ES-I3 (cell line): ENCODE measurements around the gene SIRT5.

Experiments
- H3K36me3 ChIP-seq: 2 replicates; pipeline ENCODE4 v1.6.1; 2013; ENCODE audit warnings: mild to moderate bottlenecking, low read length, control low read depth, moderate library complexity; ENCODE audit not compliant: insufficient read depth
- H3K4me1 ChIP-seq: 2 replicates; pipeline ENCODE4 v1.6.1; 2013; ENCODE audit warnings: mild to moderate bottlenecking, control low read depth, low read length; ENCODE audit not compliant: insufficient read depth
- H3K9ac ChIP-seq: 2 replicates; pipeline ENCODE4 v1.6.1; 2013; ENCODE audit warnings: low read depth, mild to moderate bottlenecking, low read length, moderate library complexity
- H3K9me3 ChIP-seq: 2 replicates; pipeline ENCODE4 v1.6.1; 2013; ENCODE audit warnings: mild to moderate bottlenecking, low read length, moderate library complexity; ENCODE audit not compliant: control insufficient read depth, insufficient read depth

Gene SIRT5

DNA sequence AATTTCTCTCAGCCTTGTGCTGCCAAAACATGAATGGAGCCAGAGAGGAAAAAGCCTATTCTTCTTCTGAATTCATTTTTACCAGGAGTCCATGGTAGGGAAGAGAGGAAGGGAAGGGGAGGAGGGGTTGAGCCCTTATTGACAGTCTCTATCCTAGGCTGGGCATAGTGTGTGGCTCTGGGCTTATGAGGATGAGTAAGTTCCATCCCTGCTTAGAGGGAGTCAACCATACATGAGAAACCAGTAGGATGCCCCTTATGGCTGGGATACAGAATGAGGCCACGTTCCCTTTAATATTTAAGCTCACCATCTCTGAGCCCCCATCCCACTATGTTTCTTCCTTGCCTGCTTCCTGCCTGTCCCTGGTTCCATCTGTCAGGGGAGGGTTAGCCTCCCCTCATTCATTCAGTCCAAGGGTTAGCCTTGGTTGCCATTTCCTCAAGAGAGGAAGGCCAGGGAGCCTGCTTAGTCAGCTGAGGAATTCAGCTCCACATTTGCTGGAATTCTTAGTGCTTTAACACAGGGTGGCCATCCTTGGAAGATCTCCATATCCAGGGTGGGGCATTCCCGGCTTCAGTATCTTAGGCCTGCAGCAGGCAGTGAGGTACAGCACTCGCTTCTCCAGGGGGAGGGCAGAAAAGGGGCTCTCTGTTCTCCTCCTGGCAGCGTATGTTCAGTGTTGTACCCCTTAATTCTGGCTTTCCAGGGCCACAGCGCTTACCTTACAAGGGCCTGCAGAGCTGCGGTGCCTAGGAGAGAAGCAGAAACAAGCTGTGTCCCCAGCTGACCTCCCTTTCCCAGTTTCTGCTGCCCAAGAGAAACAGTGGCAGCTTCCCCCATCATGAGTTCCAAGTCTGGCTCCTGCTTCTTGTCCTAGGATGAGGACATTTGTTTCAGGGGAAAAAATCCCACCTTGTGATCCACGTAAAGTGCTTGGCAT lies 12.5 kb downstream of the SIRT5 start:
- 0 out of 2 replicates have a peak, but pooled peaks cover 6% of the 10 kb centered on the region for H3K36me3 ChIP-seq

DNA sequence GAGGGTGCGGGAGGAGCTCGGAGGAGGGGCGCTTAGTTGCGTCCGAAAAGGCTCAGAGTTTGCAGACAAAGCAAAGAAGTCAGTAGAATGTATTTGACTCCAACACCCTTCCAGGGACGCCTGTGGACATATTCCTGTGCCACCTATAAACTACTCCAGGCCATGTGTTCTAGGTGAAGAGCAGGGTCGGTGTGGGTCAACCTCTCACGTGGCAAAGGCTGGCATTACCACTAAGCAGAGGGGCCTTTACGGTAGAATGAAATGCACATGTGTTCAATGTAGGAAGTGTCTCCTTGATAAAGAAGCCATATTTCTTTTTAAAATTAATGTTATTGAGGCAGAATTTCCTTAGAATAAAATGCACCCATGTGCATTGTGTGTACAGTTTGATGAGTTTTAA lies 15.4 kb downstream of the SIRT5 start:
- Histone ChIP-seq H3K36me3 (0 out of 2 replicates have a peak, but pooled peaks cover 1% of the 10 kb centered on the region), H3K9me3 (no peaks in the 10 kb centered on the region), H3K4me1 (no peaks in the 10 kb centered on the region), H3K9ac (no peak overlapping the region)

More for the DNA sequence above, 12.5 kb downstream of the SIRT5 start:
- H3K4me1 ChIP-seq: no peaks in the 10 kb centered on the region
- no peak overlapping the region for H3K9ac ChIP-seq
- no peaks in the 10 kb centered on the region for H3K9me3 ChIP-seq

DNA sequence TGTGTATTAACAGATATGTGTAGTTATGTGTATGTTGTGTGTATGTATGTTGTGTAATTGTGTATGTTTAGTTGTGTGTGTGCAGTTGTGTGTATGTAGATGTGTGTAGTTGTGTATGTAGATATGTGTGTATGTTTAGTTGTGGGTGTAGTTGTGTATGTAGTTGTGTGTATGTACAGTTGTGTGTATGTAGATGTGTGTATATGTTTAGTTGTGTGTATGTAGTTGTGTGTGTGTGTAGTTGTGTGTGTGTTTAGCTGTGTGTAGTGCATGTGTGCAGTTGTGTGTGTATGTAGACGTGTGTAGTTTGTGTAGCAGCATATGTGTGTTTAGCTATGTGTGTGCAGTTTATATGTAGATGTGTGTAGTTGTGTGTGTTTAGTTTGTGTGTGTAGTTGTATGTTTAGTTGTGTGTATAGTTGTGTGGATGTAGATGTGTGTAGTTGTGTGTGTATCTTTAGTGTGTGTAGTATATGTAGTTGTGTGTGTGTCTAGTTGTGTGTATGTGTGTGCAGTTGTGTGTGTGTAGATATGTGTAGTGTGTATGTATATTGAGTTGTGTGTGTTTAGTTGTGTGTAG lies 16.3 kb downstream of the SIRT5 start:
- Histone ChIP-seq H3K9me3 (no peaks in the 10 kb centered on the region), H3K4me1 (no peaks in the 10 kb centered on the region), H3K9ac (no peak overlapping the region), H3K36me3 (no peaks in the 10 kb centered on the region)

DNA sequence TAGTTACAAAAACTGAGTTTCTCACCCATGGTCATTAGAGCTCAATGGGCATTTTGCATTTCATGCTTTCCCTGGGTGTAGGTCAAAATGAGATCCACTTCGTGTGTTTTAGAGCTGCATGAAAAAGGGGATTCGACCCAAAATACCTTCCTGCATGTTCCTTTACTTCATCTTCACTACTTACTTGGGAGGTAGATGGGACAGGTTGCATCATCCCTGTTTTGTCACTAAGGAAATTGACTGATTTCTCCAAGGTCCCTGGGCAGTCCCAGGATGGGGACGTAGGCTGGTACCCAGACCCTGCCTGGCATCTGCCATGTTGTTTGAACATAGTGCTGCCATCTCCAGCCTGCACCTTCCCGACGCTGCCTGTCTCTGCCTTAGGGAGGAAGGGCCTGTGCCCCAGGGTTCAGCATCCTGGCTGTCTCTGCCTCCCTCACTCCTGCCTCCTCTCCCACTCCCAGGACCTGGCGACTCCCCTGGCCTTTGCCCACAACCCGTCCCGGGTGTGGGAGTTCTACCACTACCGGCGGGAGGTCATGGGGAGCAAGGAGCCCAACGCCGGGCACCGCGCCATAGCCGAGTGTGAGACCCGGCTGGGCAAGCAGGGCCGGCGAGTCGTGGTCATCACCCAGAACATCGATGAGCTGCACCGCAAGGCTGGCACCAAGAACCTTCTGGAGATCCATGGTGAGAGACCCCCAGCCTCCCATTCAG lies 17.0 kb downstream of the SIRT5 start:
- Histone ChIP-seq H3K9me3 (no peaks in the 10 kb centered on the region), H3K9ac (no peak overlapping the region), H3K4me1 (no peaks in the 10 kb centered on the region), H3K36me3 (no peaks in the 10 kb centered on the region)

DNA sequence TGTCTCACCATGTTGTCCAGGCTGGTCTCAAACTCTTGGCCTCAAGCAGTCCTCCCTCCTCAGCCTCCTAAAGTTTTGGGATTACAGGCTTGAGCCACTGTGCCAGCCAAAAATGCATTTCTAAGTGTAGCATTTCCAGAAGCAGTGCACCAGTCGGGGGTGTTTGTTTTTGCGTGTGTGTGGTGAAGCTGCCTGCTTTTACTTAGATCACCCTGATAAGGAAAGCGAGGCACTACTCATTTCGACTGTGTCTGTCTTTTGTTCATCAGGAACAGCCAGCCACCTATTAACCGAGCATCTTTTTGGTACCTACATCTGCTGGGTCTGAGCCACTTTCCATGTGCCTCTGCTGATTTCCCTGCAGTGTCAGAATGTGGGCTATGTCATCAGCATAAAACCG lies 18.7 kb downstream of the SIRT5 start:
- H3K9ac ChIP-seq: no peak overlapping the region
- H3K36me3 ChIP-seq: no peaks in the 10 kb centered on the region; the same call in 1 of the 2 replicates
- no peaks in the 10 kb centered on the region for H3K9me3 ChIP-seq
- H3K4me1 ChIP-seq: no peaks in the 10 kb centered on the region

DNA sequence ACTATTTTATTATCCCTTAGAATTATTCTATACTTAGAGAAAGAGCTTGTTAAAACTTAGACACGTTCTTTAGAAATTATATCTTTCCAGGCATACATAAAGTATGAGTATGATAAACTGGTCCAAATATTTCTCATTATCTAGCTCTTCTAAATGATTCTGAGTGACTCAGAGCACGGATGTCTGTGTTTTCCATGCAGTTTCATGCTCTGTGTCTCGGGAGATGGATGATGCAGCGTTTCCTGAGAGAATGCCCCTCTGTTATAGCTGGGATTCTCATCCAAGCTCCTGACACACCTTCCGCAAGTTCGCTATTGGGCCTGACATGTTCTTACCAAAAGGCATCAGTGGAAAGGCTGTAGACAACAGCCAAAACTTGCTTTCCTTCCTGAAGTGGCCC lies 19.3 kb downstream of the SIRT5 start:
- Histone ChIP-seq H3K36me3 (no peaks in the 10 kb centered on the region; the same call in 1 of the 2 replicates), H3K4me1 (no peaks in the 10 kb centered on the region), H3K9ac (no peak overlapping the region), H3K9me3 (no peaks in the 10 kb centered on the region)

DNA sequence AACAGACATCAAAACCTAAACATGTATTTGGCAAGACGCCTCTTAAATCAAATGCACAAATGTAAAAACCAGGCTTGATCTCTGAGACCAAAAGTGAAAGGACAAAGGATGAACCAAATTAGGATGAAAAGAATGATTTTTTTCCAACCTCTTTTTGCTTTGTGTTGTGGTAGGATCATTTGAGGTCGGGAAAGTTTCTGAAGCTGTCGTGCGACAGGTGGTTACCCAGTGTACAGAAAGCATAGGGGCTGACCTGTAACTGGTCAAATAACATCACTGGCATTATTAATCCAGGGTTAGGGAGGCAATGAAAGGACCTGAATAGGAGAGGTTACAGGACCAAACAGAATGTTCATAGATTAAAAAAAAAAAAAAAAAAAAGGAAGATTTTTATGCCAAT lies 22.7 kb downstream of the SIRT5 start:
- Histone ChIP-seq H3K4me1 (no peaks in the 10 kb centered on the region), H3K36me3 (no peaks in the 10 kb centered on the region; the same call in 1 of the 2 replicates)

DNA sequence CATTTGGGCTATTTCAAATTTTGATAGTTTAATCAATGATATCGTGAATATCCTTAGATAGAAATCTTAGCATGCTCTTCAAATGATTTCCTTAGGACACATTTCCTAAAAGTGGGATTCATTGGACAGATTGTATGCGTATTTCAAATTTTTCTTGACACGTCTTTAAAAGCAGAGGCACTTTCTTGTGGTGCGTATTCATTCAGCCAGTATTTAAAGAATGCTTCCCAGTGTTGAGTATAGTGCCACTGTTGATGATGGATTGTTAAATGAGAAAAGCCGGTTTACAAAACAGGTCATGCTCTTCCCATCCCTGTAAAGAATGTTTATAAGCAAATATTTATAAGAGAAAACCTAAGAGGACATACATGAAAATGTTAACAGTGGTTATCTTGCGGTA lies 25.6 kb downstream of the SIRT5 start:
- Histone ChIP-seq H3K4me1 (no peaks in the 10 kb centered on the region), H3K9me3 (no peaks in the 10 kb centered on the region), H3K9ac (no peak overlapping the region), H3K36me3 (no peaks in the 10 kb centered on the region; the same call in 1 of the 2 replicates)

More for the DNA sequence above, 22.7 kb downstream of the SIRT5 start:
- Histone ChIP-seq H3K9me3 (no peaks in the 10 kb centered on the region), H3K9ac (no peak overlapping the region)

DNA sequence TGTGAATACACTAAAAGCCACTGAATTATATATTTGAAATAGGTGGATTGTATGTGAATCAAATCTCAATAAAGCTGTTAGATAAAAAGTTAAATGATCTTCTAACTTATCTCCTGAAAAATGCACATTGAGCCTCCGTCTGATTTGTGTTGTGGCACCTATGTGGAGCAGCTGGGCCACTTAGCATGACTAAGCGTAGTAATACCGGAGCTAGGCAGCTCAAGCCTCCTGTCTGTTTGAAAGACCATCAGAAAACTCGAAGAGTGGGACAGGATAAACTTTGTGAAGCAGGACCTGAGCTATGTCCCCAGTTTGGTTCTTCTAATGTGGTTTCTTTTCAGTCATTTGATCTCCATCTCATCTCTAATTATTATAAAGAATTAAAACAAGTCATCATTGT lies 29.7 kb downstream of the SIRT5 start:
- H3K9ac ChIP-seq: no peak overlapping the region
- H3K9me3 ChIP-seq: no peaks in the 10 kb centered on the region
- no peaks in the 10 kb centered on the region; the same call in 1 of the 2 replicates for H3K36me3 ChIP-seq
- H3K4me1 ChIP-seq: no peaks in the 10 kb centered on the region

DNA sequence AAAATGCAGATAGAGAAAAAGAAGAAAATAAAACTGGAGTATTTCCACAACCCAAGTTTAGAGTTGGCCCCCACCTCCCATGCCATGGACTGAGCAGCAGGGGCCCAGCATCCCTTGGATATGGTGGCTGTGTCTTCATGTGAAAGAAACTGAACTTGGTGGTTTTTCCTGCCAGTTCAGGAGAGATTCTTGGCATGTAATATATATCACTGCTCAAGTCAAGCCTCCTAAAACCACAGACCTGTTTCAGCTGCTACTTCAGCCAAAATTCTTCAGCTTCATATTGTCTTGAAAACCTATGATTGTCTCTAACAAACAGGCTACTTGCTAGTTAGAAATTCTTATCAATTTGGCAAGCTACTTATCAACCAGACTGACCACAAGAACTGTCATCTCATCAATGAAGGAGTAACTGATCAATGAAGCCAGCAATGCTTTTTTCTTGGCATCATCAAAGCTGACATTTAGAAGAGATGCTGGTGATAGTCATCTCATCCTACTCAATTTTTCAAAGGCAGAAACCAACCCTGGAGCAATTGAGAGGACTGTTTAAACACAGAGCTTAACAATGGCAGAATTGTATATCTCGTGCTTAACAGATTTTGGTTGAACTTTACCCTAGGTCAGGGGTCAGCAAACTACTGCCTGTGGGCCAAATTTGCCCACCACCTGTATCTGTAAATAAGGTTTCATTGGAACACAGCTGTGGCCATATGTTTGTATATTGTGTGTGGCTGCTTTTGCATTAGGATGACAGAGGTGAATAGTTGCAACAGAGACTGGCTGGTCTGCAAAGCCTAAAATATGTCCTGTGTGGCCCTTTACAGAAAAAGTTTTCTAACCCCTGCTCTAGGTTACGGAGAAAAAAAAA lies 30.4 kb downstream of the SIRT5 start:
- no peak overlapping the region for H3K9ac ChIP-seq
- no peaks in the 10 kb centered on the region for H3K4me1 ChIP-seq
- H3K36me3 ChIP-seq: no peaks in the 10 kb centered on the region; the same call in 1 of the 2 replicates
- no peaks in the 10 kb centered on the region for H3K9me3 ChIP-seq

DNA sequence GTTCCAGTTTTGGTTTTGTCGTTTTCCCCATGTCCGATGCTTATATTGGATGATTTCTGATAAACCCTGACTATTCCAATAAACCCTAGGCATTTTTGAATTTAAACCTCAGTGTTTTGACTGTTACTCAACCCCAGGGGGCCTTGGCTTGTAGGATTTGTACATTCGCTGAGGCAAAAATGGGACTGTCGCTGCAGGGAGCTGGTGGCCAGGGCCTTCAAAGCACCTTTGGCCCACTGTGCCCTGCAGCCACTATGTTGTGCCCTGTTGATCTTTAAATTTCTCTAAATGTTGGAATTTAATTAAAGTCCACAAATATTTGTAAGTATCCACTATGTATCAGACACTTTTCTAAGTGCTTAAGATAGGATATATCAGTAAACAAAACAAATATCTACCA lies 31.2 kb downstream of the SIRT5 start:
- H3K9me3 ChIP-seq: no peaks in the 10 kb centered on the region
- no peak overlapping the region for H3K9ac ChIP-seq
- no peaks in the 10 kb centered on the region; the same call in 1 of the 2 replicates for H3K36me3 ChIP-seq
- H3K4me1 ChIP-seq: no peaks in the 10 kb centered on the region

DNA sequence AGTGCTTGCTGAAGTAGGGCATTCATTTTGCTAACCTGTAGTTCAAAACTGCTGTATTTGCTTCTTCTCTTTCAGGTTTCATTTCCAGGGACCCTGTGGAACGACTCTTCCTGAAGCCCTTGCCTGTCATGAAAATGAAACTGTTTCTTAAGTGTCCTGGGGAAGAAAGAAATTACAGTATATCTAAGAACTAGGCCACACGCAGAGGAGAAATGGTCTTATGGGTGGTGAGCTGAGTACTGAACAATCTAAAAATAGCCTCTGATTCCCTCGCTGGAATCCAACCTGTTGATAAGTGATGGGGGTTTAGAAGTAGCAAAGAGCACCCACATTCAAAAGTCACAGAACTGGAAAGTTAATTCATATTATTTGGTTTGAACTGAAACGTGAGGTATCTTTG lies 37.3 kb downstream of the SIRT5 start:
- no peaks in the 10 kb centered on the region for H3K9me3 ChIP-seq
- H3K36me3 ChIP-seq: 0 out of 2 replicates have a peak, but pooled peaks cover 4% of the 10 kb centered on the region
- peaks cover 11% of the 10 kb centered on the region for H3K4me1 ChIP-seq
- H3K9ac ChIP-seq: no peak overlapping the region

DNA sequence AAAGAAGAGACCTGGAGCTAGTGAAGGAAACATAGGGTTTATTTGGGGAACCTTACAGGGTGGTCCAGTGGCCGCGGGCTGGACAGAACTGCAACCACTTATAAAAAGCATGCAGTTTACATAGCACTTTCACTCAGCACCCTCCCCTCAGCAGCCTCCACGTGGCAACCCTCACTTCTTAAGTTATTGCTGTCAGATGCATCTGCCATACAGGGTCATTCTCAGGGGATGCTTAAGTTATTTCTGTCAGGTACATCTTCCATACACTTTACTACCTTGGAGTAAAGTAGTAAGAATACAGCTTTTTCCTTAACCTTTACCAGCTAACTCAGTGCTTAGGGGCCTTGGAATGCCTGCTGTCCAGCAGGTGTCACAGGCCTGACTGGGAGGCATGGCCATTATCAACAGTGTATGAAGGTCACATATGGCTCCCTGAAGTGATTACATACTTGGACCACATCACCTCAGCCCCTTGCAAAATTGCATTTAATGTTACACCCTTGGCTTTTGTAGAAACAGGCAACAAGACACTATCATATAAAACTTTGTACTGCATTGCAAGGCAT lies 38.7 kb downstream of the SIRT5 start:
- no peaks in the 10 kb centered on the region for H3K9me3 ChIP-seq
- H3K9ac ChIP-seq: no peak overlapping the region
- H3K36me3 ChIP-seq: peaks cover 13% of the 10 kb centered on the region; the same call in 1 of the 2 replicates
- H3K4me1 ChIP-seq: peaks cover 12% of the 10 kb centered on the region
